K562 (cell line): ENCODE data around the gene GGACT. TPM values are rescaled to one million over a fixed set of nuclear protein-coding genes. Genes with fewer than 3 reads are reported as not detected.

Experiments
- ATAC-seq: fragments of 200-7000 bp; cut with Tn5 transposase; 3 replicates; pipeline ENCODE4 v1.9.1; 2020; ENCODE audit warnings: moderate library complexity
- BruUV-seq: library from RNA; stranded (reverse); fragments of 400-500 nt; replicated peaks from 2 replicates; lab custom pipeline; 2021; lab: Mats Ljungman, UMichigan
- CTCF ChIA-PET: fragments of 300-600 bp; formaldehyde crosslinking; extraction: SDS; loops from one replicate; lab custom pipeline; 2021; ENCODE audit warnings: low intra/inter-chr PET ratio; lab: Yijun Ruan, JAX
- POLR2A ChIA-PET: fragments of 300-600, 350-650 bp; sonication (Branson Sonifier 250); formaldehyde crosslinking; extraction: SDS; loops from one replicate; lab custom pipeline; 2021; ENCODE audit warnings: antibody characterized with exemption, inconsistent platforms; lab: Yijun Ruan, JAX
- DNase-seq, 4 experiments: peaks; one replicate each; pipeline versions ENCODE4 v3.0.0 to v3.0.0-alpha.2; 2011 to 2018; ENCODE audit warnings: low spot score in 3 of 4, mixed read lengths in 3 of 4; ENCODE audit errors: extremely low read depth in 1 of 4
- FAIRE-seq: peaks from 2 replicates; lab custom pipeline; 2011; peaks lifted over from hg19 to GRCh38; lab: Jason Lieb, UNC
- H2AFZ ChIP-seq: 2 replicates; pipeline ENCODE4 v1.6.0; 2011; ENCODE audit warnings: low read depth, low read length, control low read depth, inconsistent platforms
- H3K27ac ChIP-seq: fragments of 200-600 bp; 3 replicates; pipeline ENCODE4 v1.8.0; 2011; ENCODE audit warnings: low read depth, mild to moderate bottlenecking, control low read depth, inconsistent platforms, low read length, moderate library complexity, mixed read lengths; ENCODE audit errors: extremely low read depth
- H3K27me3 ChIP-seq, 2 experiments: fragments of 300-600 bp in 1 of 2; 2 replicates in 1 of 2; 3 replicates in 1 of 2; pipeline versions ENCODE4 v1.6.0 to v1.8.0; 2011; ENCODE audit warnings: inconsistent platforms in 2 of 2, low read length in 2 of 2, mild to moderate bottlenecking in 1 of 2, mixed read lengths in 1 of 2, moderate library complexity in 1 of 2; ENCODE audit not compliant: control insufficient read depth in 2 of 2, insufficient read depth in 2 of 2
- H3K36me3 ChIP-seq: fragments of 300-600 bp; 3 replicates; pipeline ENCODE4 v1.8.0; 2011; ENCODE audit warnings: mild to moderate bottlenecking, low read length, inconsistent platforms; ENCODE audit not compliant: control insufficient read depth, insufficient read depth
- H3K4me1 ChIP-seq, 2 experiments: fragments of 200-600 bp in 1 of 2; replicated peaks in 1 of 2; 2 replicates in 1 of 2; 3 replicates in 1 of 2; pipeline versions ENCODE4 v1.5.1 to v1.8.0; 2011; ENCODE audit warnings: inconsistent platforms in 2 of 2, low read length in 2 of 2, mild to moderate bottlenecking in 1 of 2, mixed read lengths in 1 of 2, moderate library complexity in 1 of 2; ENCODE audit not compliant: control insufficient read depth in 2 of 2, insufficient read depth in 2 of 2
- H3K4me2 ChIP-seq: 2 replicates; pipeline ENCODE4 v1.6.1; 2011; ENCODE audit warnings: low read length, control low read depth, inconsistent platforms, mixed read lengths; ENCODE audit not compliant: insufficient read depth
- H3K4me3 ChIP-seq: fragments of 200-600 bp; sonication (generic), shearing (Covaris generic); 2 replicates; pipeline ENCODE4 v1.5.1; 2016; ENCODE audit warnings: control low read depth, inconsistent platforms
- H3K79me2 ChIP-seq: fragments of 200-600 bp; 3 replicates; pipeline ENCODE4 v1.8.0; 2011; ENCODE audit warnings: low read length, inconsistent platforms; ENCODE audit not compliant: control insufficient read depth, insufficient read depth
- H3K9ac ChIP-seq, 2 experiments: 2 replicates each; pipeline versions ENCODE4 v1.6.0 to v1.6.1; 2011; ENCODE audit warnings: low read depth in 2 of 2, low read length in 2 of 2, control low read depth in 1 of 2, inconsistent platforms in 1 of 2, mild to moderate bottlenecking in 1 of 2, mixed read lengths in 1 of 2; ENCODE audit not compliant: insufficient read depth in 1 of 2
- H3K9me1 ChIP-seq: one replicate; pipeline ENCODE4 v1.6.0; 2011; ENCODE audit warnings: inconsistent platforms, mild to moderate bottlenecking, low read length, moderate library complexity; ENCODE audit not compliant: control insufficient read depth, insufficient read depth
- H3K9me3 ChIP-seq: replicated peaks from 2 replicates; pipeline ENCODE4 v1.5.1; 2011; ENCODE audit warnings: low read depth, low read length, inconsistent platforms; ENCODE audit not compliant: control insufficient read depth, insufficient read depth
- H4K20me1 ChIP-seq: replicated peaks from 2 replicates; pipeline ENCODE4 v1.6.1; 2011; ENCODE audit warnings: low read length, inconsistent platforms, mixed read lengths; ENCODE audit not compliant: control insufficient read depth, insufficient read depth
- ARID2 ChIP-seq: fragments of 450-650 bp; IDR thresholded peaks from 2 replicates; pipeline ENCODE4 v1.6.1; 2017; ENCODE audit warnings: antibody characterized with exemption, mild to moderate bottlenecking
- BDP1 ChIP-seq: IDR thresholded peaks from 3 replicates; pipeline ENCODE4 v1.6.1; 2011; ENCODE audit not compliant: insufficient read length, insufficient read depth
- DPF2 ChIP-seq: fragments of 450-650 bp; IDR thresholded peaks from 2 replicates; pipeline ENCODE4 v1.6.1; 2016
- GTF2F1 ChIP-seq: IDR thresholded peaks from 2 replicates; pipeline ENCODE4 v1.6.1; 2011; ENCODE audit warnings: low read depth, low read length, improper control_type of control experiment
- HDAC6 ChIP-seq: IDR thresholded peaks from 2 replicates; pipeline ENCODE4 v1.6.1; 2012; ENCODE audit warnings: low read depth, mild to moderate bottlenecking, control low read depth, inconsistent platforms, low read length, moderate library complexity
- JUN ChIP-seq, 2 experiments: sonication (generic) in 1 of 2; formaldehyde crosslinking in 1 of 2; IDR thresholded peaks; 2 replicates each; pipeline versions ENCODE4 v1.6.1 to v1.8.0; 2012 to 2022; ENCODE audit warnings: borderline replicate concordance in 2 of 2, mild to moderate bottlenecking in 2 of 2, improper control_type of control experiment in 1 of 2, low read depth in 1 of 2, low read length in 1 of 2, missing genetic modification reagents in 1 of 2
- RBFOX2 ChIP-seq: fragments of 200-400 bp; formaldehyde crosslinking; IDR thresholded peaks from 2 replicates; pipeline ENCODE4 v1.6.1; 2017; ENCODE audit warnings: low read depth, mild to moderate bottlenecking, low read length, moderate library complexity
- SP2 ChIP-seq: IDR thresholded peaks from 2 replicates; pipeline ENCODE4 v1.6.1; 2011; ENCODE audit warnings: mild to moderate bottlenecking, low read depth, low read length, moderate library complexity; ENCODE audit not compliant: poor library complexity, severe bottlenecking; ENCODE audit errors: extremely low read depth
- TFAM ChIP-seq: fragments of 250-450 bp; sonication (Bioruptor Pico); conservative IDR thresholded peaks from 2 replicates; pipeline ENCODE4 v1.5.0; 2021; ENCODE audit warnings: mild to moderate bottlenecking, moderate library complexity
- ZC3H11A ChIP-seq: IDR thresholded peaks from 2 replicates; pipeline ENCODE4 v1.6.1; 2012; ENCODE audit warnings: low read depth, low read length, improper control_type of control experiment
- ZNF77 ChIP-seq: fragments of 250-450 bp; sonication (Bioruptor Pico); IDR thresholded peaks from 2 replicates; pipeline ENCODE4 v1.5.0; 2020
- WGBS: fragments of 100-300 bp; shearing (Covaris generic); methylation state at CpG from one replicate; pipeline ENCODE4 v1.1.6; 2016; ENCODE audit warnings: low coverage, mixed read lengths; ENCODE audit not compliant: insufficient coverage; ENCODE audit errors: missing lambda C conversion rate; 5-methylcytosine and 5-hydroxymethylcytosine counted together
- in situ Hi-C: fragments of 300-500 bp; cut with MboI; formaldehyde crosslinking; loops from 4 replicates; pipeline ENCODE4 v1.15.0; 2018; ENCODE audit warnings: inconsistent platforms, mixed read lengths
- intact Hi-C: fragments of 100-400 bp; cut with micrococcal nuclease; formaldehyde crosslinking; loops from 2 replicates; pipeline ENCODE4 v1.14.2; 2022
- polyA plus RNA-seq, 8 experiments: library from polyadenylated mRNA; depleted of rRNA in 4 of 8; stranded (reverse) in 5 of 8; unstranded in 3 of 8; fragments of >200 nt; fragmentation: Nextera tagmentation in 2 of 8; fragmentation: Illumina TruSeq in 1 of 8; extraction: Ambion mirVana in 2 of 8; extraction: Trizol in 1 of 8; gene quantifications; 2 replicates each; pipeline versions ENCODE4 v1.2.1 to v1.2.3, GENCODE V29; 2011 to 2014; ENCODE audit warnings: inconsistent platforms in 1 of 8, missing spikeins in 1 of 8
- total RNA-seq, 7 experiments: library from RNA; depleted of rRNA in 6 of 7; stranded (reverse); fragments of >200 nt in 6 of 7; fragmentation: Illumina TruSeq in 2 of 7; extraction: Trizol in 2 of 7; gene quantifications; 2 replicates each; pipeline versions ENCODE4 v1.2.1 to v1.2.3, GENCODE V29; 2011 to 2021; ENCODE audit warnings: low replicate concordance in 1 of 7
- TF ChIP-seq, protein P1 (sequence below): fragments of 250-450 bp; sonication (Bioruptor Pico); IDR thresholded peaks from 2 replicates; pipeline ENCODE4 v1.5.0; 2021; ENCODE audit warnings: mild to moderate bottlenecking, moderate library complexity
- TF ChIP-seq, protein P2 (sequence below): sonication (generic); formaldehyde crosslinking; IDR thresholded peaks from 2 replicates; pipeline ENCODE4 v1.9.0; 2022; ENCODE audit warnings: mild to moderate bottlenecking, missing genetic modification reagents
- TF ChIP-seq, protein P3 (sequence below), 2 experiments: fragments of 450-650 bp in 1 of 2; IDR thresholded peaks; 2 replicates each; pipeline ENCODE4 v1.6.1; 2011 to 2017; ENCODE audit warnings: low read depth in 2 of 2, antibody characterized with exemption in 1 of 2, borderline replicate concordance in 1 of 2, low read length in 1 of 2, mild to moderate bottlenecking in 1 of 2, mixed read lengths in 1 of 2; ENCODE audit not compliant: control insufficient read depth in 1 of 2
- TF ChIP-seq, protein P4 (sequence below): sonication (generic); formaldehyde crosslinking; IDR thresholded peaks from 2 replicates; pipeline ENCODE4 v1.9.0; 2022; ENCODE audit warnings: mild to moderate bottlenecking, missing genetic modification reagents

The GGACT gene
- total and polyA plus RNA-seq, 9 of the 15 experiments (the other 6 are each of a cell fraction or from before 2014, with no cell fraction given) = 0.20 to 3.2 (median 1.7) TPM

DNA sequence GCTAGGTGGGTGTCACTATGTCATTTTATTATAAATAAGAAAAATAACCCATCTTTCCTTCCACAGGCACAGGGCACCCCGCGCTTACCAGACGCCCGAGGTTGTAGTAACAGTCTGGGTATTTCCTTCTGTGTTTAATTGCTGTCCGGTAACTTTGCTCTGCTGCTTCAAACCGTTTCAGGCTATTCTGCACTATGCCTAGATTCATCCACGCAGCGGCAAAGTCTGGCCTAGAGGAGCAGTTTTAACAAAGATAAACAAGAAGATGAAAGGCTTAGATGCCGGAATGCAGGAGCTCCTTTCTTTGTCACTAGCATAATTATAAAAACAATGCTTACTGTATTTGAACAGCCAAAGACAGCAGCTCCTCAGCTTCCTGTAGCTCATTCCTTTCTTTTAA is 36.9 kb upstream of the GGACT start:
- no peaks in the 10 kb centered on the region for H3K9me1 ChIP-seq
- H3K4me3 ChIP-seq = no peak overlapping the region
- H3K4me1 ChIP-seq = no peaks in the 10 kb centered on the region
- no peaks in the 10 kb centered on the region for H3K9me3 ChIP-seq
- H3K27ac ChIP-seq = no peak overlapping the region
- no peak overlapping the region for H3K4me2 ChIP-seq
- in situ Hi-C loops (no loop called here), intact Hi-C loops (no loop called here)
- H2AFZ ChIP-seq = no peak overlapping the region
- no peak for ATAC-seq
- no TSS peak for BruUV-seq
- WGBS = 89% methylated on average over 8 of the region's 9 CpGs
- ChIA-PET POLR2A (interaction anchor here (0.9 kb wide), 1 partner anchor 13 kb away, joined by 3 read pairs; no protein-coding TSS in a partner anchor), CTCF (no interaction called here)
- no peak overlapping the region for H3K9ac ChIP-seq
- no peak for DNase-seq
- no peak for FAIRE-seq
- no peaks in the 10 kb centered on the region for H3K79me2 ChIP-seq
- H3K36me3 ChIP-seq = peaks cover 25% of the 10 kb centered on the region; the same call in 1 of the 3 replicates
- no peaks in the 10 kb centered on the region for H4K20me1 ChIP-seq
- no peaks in the 10 kb centered on the region for H3K27me3 ChIP-seq
- no peak for TF ChIP-seq TFAM (CRISPR knock-in tag)
- no peak for TF ChIP-seq GTF2F1
- TF ChIP-seq ARID2 = no peak
- no peak for TF ChIP-seq JUN (IDR thresholded peaks at IDR 0.05; ENCODE audit: borderline replicate concordance, low read depth, low read length)
- TF ChIP-seq JUN (CRISPR knock-in tag; IDR thresholded peaks at IDR 0.05; ENCODE audit: borderline replicate concordance) = no peak
- TF ChIP-seq, protein P1, sequence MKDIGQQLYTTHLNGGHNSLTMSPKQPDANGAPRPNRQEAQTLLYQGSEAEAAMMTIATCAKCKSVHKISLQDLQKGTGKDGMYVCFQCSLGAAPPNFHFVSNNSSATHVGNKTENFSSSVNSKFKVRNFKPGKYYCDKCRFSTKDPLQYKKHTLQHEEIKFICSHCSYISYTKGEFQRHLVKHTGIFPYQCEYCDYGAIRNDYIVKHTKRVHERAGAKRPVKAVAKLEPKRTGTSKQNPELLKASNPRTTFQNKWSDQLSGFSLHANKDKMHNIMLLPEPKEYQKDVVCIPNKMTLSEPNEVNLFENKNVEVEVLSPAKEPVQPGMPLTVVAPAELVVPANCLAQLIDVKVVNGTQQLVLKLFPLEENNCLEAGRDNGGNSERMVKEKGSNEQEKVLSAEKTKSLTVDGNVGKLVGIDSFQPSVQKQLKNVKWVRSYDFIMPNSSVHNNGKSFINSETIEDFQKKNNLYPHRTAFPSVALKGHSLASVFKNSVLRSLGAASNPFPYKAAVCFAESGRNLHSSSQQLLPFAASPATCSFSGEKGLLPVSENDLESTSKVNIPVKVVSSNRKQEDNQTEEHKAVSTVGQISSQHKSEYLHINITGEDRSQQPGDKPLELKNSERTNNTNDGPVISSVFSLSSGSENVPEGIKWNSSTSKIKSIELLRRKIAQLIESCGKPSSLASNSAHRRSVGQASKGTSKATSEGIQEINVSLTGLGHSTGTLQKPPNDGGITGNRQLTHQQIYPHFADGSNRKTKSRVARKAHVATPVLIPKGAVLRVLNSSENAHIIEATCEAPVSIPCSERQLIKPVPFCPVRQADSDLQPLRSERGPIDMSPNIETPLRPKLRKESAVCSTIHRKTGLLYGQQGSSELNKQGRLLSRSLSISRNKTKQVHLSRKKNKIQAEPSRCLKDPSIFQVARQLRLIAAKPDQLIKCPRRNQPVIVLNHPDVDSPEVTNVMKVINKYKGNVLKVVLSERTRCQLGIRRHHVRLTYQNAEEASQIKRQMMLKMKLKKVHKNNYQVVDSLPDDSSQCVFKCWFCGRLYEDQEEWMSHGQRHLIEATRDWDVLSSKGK = no peak
- TF ChIP-seq, protein P2, sequence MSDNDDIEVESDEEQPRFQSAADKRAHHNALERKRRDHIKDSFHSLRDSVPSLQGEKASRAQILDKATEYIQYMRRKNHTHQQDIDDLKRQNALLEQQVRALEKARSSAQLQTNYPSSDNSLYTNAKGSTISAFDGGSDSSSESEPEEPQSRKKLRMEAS (CRISPR knock-in tag) = no peak
- TF ChIP-seq ZNF77 (CRISPR knock-in tag) = no peak
- no peak for TF ChIP-seq HDAC6
- TF ChIP-seq DPF2 = no peak
- TF ChIP-seq ZC3H11A = no peak
- TF ChIP-seq, protein P3, sequence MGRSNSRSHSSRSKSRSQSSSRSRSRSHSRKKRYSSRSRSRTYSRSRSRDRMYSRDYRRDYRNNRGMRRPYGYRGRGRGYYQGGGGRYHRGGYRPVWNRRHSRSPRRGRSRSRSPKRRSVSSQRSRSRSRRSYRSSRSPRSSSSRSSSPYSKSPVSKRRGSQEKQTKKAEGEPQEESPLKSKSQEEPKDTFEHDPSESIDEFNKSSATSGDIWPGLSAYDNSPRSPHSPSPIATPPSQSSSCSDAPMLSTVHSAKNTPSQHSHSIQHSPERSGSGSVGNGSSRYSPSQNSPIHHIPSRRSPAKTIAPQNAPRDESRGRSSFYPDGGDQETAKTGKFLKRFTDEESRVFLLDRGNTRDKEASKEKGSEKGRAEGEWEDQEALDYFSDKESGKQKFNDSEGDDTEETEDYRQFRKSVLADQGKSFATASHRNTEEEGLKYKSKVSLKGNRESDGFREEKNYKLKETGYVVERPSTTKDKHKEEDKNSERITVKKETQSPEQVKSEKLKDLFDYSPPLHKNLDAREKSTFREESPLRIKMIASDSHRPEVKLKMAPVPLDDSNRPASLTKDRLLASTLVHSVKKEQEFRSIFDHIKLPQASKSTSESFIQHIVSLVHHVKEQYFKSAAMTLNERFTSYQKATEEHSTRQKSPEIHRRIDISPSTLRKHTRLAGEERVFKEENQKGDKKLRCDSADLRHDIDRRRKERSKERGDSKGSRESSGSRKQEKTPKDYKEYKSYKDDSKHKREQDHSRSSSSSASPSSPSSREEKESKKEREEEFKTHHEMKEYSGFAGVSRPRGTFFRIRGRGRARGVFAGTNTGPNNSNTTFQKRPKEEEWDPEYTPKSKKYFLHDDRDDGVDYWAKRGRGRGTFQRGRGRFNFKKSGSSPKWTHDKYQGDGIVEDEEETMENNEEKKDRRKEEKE (IDR thresholded peaks at IDR 0.05; ENCODE audit: borderline replicate concordance in 1 of 2, control insufficient read depth in 1 of 2, low read depth in 2 of 2, low read length in 1 of 2) = no peak
- TF ChIP-seq SP2 = no peak
- TF ChIP-seq RBFOX2 = no peak
- TF ChIP-seq BDP1 = no peak
- TF ChIP-seq, protein P4, sequence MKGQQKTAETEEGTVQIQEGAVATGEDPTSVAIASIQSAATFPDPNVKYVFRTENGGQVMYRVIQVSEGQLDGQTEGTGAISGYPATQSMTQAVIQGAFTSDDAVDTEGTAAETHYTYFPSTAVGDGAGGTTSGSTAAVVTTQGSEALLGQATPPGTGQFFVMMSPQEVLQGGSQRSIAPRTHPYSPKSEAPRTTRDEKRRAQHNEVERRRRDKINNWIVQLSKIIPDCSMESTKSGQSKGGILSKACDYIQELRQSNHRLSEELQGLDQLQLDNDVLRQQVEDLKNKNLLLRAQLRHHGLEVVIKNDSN (CRISPR knock-in tag) = no peak
